ENCODE data around the gene DDAH2. TPM values are rescaled to one million over a fixed set of nuclear protein-coding genes. Genes with fewer than 3 reads are reported as not detected.

The DDAH2 gene
- total and polyA plus RNA-seq, 8 donors, result 33.3 to 133 (median 65.8) TPM

DNA sequence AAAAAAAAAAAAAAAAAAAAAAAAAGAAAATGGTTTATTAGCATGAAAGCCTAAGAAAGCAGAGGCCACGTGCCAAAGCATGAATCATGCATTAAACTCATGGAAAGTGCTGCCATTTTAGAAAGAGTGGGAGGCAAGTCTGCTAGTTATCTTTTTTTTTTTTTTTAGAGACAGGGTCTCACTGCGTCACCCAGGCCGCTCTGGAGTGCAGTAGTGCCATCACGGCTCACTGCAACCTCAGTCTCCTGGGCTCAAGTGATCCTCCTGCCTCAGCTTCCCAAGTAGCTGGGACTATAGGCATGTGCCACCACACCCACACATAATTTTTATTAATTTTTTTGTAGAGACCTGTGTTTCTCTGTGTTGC lies 42.9 kb upstream of the DDAH2 start:
- no peaks in the 10 kb centered on the region for H3K9me3 ChIP-seq

DNA sequence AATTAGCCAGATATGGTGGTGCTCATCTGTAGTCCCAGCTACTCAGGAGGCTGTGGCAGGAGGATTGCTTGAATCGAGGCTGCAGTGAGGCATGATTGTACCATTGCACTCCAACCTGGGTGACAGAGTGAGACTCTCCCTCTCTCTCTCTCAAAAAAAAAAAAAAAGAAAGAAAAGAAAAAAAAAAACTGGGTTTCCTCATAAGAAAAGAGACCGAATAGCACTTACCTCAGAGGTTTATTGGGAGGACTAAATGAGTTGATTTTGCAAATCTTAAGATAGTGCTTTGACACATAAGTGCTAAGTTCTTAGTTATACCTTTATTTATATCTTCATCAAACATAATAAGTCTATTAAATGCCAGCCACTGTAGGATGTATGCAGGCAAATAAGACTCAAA lies 41.8 kb upstream of the DDAH2 start:
- no peak for TF ChIP-seq POLR2A (IDR thresholded peaks at IDR 0.05)
- no peak for TF ChIP-seq EP300 (IDR thresholded peaks at IDR 0.05)
- no peak for TF ChIP-seq POLR2AphosphoS5 (IDR thresholded peaks at IDR 0.05)
- TF ChIP-seq, protein P1, sequence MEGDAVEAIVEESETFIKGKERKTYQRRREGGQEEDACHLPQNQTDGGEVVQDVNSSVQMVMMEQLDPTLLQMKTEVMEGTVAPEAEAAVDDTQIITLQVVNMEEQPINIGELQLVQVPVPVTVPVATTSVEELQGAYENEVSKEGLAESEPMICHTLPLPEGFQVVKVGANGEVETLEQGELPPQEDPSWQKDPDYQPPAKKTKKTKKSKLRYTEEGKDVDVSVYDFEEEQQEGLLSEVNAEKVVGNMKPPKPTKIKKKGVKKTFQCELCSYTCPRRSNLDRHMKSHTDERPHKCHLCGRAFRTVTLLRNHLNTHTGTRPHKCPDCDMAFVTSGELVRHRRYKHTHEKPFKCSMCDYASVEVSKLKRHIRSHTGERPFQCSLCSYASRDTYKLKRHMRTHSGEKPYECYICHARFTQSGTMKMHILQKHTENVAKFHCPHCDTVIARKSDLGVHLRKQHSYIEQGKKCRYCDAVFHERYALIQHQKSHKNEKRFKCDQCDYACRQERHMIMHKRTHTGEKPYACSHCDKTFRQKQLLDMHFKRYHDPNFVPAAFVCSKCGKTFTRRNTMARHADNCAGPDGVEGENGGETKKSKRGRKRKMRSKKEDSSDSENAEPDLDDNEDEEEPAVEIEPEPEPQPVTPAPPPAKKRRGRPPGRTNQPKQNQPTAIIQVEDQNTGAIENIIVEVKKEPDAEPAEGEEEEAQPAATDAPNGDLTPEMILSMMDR (IDR thresholded peaks at IDR 0.05), result no peak
- Histone ChIP-seq H3K4me3 (no peak overlapping the region), H3K36me3 (no peaks in the 10 kb centered on the region), H3K27me3 (peaks cover 0 to 6% (median 0%) of the 10 kb centered on the region in 3 donors), H3K27ac (no peak overlapping the region), H3K9me3 (no peaks in the 10 kb centered on the region), H3K4me1 (peaks cover 13 to 38% (median 21%) of the 10 kb centered on the region in 4 donors)
- WGBS, 5 donors, result 77 to 91% (median 89%) methylated on average over 2 of the region's 2 CpGs
- no peak for DNase-seq
- intact Hi-C loops (cut with DNase I; ENCODE audit: low total_unique reads), result no loop called here

More for the DNA sequence above, 42.9 kb upstream of the DDAH2 start:
- H3K36me3 ChIP-seq, result no peaks in the 10 kb centered on the region
- H3K27me3 ChIP-seq, result no peaks in the 10 kb centered on the region
- no peak overlapping the region for H3K4me3 ChIP-seq
- H3K4me1 ChIP-seq, result peaks cover 23 to 42% (median 28%) of the 10 kb centered on the region in 4 donors
- TF ChIP-seq, protein P1 (IDR thresholded peaks at IDR 0.05), result no peak
- TF ChIP-seq POLR2A (IDR thresholded peaks at IDR 0.05) (no peak), POLR2AphosphoS5 (IDR thresholded peaks at IDR 0.05) (no peak), EP300 (IDR thresholded peaks at IDR 0.05) (no peak)
- DNase-seq, result no peak
- 59 to 77% (median 74%) methylated on average over 4 of the region's 4 CpGs for WGBS, 5 donors
- intact Hi-C loops (cut with DNase I; ENCODE audit: low total_unique reads), result no loop called here
- H3K27ac ChIP-seq, result no peak overlapping the region

DNA sequence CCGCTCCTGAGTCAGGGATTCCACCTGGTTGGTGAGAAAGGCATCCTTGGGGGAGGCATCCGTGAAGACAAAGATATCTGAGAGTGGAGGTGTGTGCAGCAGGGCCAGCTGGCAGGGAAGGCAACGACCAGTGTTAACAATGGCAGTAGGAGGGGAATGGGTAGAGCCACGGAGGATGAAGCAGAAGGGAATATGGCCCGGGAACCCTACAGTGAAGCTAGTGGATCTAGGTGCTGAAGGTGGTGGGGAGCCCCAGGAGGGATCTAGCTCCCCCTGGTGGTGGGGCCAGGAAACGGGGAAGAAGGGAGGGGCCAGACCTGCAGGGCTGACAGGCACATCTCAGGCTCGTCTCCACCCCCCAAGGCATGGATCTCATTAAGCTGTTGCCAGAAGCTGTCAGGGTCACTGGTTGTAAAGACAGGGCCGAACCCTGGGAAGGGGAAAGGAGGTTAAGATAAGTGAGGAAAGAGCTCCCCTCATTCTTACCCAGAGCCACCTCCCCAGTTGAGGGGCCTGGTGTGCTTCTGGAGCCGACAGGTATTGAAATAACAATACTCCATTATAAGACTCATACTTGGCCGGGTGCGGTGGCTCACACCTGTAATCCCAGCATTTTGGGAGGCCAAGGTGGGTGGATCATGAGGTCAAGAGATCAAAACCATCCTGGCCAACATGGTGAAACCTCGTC lies 40.7 kb upstream of the DDAH2 start:
- Histone ChIP-seq H3K27ac (no peak overlapping the region), H3K36me3 (no peaks in the 10 kb centered on the region), H3K4me3 (no peak overlapping the region), H3K9me3 (no peaks in the 10 kb centered on the region), H3K4me1 (peaks cover 5 to 27% (median 13%) of the 10 kb centered on the region in 4 donors), H3K27me3 (peaks cover 0 to 7% (median 0%) of the 10 kb centered on the region in 3 donors)
- TF ChIP-seq, protein P1 (IDR thresholded peaks at IDR 0.05), result peak in 5 of 7 experiments; percentile 68 to 90 (median 87)
- no peak for TF ChIP-seq POLR2A (IDR thresholded peaks at IDR 0.05)
- no peak for TF ChIP-seq EP300 (IDR thresholded peaks at IDR 0.05)
- TF ChIP-seq POLR2AphosphoS5 (IDR thresholded peaks at IDR 0.05), result peak in 1 of 3 donors; percentile 68
- DNase-seq, result peak; percentile 84 to 89
- intact Hi-C loops (cut with DNase I; ENCODE audit: low total_unique reads), result loop anchor here (10.0 kb wide), 1 partner anchor 85 kb away; the partner anchor contains the start of gene LY6G5C
- 42 to 57% (median 49%) methylated on average over 12 of the region's 12 CpGs for WGBS, 5 donors

DNA sequence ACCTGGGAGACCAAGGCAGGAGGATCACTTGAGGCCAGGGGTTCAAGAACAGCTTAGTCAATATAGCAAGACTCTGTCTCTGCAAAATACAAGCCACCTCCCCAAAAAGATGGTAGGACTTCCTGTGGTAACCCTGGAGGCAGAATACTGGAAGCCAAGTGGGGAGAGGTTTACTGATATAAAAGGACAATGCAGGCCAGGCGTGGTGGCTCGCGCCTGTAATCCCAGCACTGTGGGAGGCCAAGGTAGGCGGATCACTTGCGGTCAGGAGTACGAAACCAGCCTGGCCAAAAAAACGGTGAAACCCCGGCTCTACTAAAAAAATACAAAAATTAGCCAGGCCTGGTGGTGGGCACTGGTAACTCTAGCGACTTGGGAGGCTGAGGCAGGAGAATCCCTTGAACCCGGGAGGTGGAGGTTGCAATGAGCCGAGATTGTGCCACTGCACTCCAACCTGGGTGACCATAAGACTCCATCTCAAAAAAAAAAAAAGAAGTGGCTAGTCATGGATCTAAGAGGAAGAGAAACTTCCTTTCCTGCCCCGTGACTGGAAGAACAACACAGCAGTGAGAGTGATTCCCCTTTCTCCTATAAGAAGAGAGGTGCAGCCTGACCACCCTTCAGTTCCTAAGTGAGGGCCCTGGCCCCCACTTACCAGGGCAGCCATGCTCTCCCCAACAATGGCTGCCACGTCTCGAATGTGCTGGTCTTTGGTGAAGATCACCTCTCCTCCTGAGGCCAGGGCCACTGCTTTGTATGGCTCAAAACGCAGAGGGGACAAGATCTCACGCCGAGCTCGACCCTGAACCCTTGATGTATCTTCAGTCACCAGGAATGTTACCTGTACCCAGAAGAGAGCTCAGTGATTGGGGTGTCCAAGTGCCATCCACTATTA lies 39.5 kb upstream of the DDAH2 start:
- intact Hi-C loops (cut with DNase I; ENCODE audit: low total_unique reads), result loop anchor here (10.0 kb wide), 1 partner anchor 84 kb away; the partner anchor contains the start of gene LY6G5C
- no peak overlapping the region for H3K4me3 ChIP-seq
- no peaks in the 10 kb centered on the region for H3K36me3 ChIP-seq
- TF ChIP-seq POLR2AphosphoS5 (IDR thresholded peaks at IDR 0.05) (no peak), POLR2A (IDR thresholded peaks at IDR 0.05) (no peak), EP300 (IDR thresholded peaks at IDR 0.05) (no peak)
- TF ChIP-seq, protein P1 (IDR thresholded peaks at IDR 0.05), result no peak
- H3K9me3 ChIP-seq, result no peaks in the 10 kb centered on the region
- no peak for DNase-seq
- H3K27ac ChIP-seq, result no peak overlapping the region
- WGBS, 5 donors, result 90 to 92% (median 91%) methylated on average over 16 to 18 of the region's 18 CpGs
- peaks cover 5 to 24% (median 11%) of the 10 kb centered on the region in 4 donors for H3K4me1 ChIP-seq
- H3K27me3 ChIP-seq, result peaks cover 0 to 7% (median 0%) of the 10 kb centered on the region in 3 donors

All from stomach (tissue), 9 donors.